NCI-H128 (cell line): ENCODE data around the gene B4GALNT3.

Experiments used
- DNase-seq: peaks from one replicate; lab custom pipeline; 2025; ENCODE audit not compliant: unreplicated experiment; lab: John Stamatoyannopoulos, UW

Gene B4GALNT3

DNA sequence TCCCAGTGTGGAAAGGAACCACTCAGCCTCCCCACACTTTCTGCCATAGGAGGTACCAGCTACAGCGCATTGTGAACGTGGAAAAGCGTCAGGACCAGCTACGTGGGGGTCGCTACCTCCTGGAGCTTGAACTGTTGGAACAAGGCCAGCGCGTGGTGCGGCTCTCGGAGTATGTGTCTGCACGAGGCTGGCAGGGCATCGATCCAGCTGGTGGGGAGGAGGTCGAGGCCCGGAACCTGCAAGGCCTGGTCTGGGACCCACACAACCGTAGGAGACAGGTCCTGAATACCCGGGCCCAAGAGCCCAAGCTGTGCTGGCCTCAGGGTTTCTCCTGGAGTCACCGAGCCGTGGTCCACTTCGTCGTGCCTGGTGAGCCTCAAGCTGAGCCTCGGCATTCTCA lies 96.8 kb downstream of the B4GALNT3 start:
- DNase-seq, result no peak

DNA sequence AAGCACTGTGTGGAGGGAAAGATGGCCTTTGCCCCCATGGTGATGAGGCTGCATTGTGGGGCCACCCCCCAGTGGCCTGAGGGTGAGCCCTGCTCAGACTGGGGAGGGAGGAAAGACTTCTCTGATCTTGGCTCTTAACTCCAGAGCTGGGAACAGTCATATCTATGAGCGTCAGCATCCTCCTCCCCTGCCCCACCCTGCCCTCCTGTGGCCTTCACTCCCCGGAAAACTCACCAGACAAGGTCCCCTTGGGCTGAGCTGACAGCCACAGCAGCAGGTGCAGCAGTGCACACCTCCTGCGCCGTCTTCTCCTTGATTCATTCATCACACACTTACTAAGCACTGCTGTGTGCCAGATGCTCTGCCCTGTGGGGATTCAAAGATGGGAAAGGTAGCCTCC lies 98.8 kb downstream of the B4GALNT3 start:
- no peak for DNase-seq

DNA sequence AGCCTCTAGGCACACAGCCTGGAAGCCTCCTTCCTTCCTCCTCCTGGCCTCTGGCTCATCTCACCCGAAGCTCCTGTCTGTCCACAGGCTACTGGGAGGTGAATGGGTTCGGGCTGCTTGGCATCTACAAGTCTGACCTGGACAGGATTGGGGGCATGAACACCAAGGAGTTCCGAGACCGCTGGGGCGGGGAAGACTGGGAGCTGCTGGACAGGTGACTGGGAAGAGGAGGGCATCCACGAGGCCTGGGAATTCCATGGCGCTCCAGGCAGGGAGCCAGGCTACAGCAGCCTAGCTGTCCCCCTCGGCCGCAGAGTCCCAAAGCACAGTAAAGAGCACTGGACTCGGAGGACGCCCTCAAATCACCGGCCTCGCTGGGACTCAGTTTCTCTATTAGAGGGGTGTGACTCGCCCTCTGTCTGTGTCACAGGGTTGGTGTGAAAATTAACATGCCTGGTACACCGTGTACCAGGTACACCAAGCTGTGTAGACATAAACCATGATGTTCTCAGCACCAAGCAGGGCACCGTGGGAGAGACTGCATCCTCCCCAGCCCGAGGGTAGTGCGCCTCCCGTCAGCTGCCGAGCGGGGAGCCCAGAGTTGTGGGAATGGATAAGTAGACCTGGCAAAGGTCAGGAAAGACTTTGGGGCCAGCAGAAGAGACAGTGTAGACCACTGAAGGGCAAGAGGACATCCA lies 99.6 kb downstream of the B4GALNT3 start:
- DNase-seq, result no peak

DNA sequence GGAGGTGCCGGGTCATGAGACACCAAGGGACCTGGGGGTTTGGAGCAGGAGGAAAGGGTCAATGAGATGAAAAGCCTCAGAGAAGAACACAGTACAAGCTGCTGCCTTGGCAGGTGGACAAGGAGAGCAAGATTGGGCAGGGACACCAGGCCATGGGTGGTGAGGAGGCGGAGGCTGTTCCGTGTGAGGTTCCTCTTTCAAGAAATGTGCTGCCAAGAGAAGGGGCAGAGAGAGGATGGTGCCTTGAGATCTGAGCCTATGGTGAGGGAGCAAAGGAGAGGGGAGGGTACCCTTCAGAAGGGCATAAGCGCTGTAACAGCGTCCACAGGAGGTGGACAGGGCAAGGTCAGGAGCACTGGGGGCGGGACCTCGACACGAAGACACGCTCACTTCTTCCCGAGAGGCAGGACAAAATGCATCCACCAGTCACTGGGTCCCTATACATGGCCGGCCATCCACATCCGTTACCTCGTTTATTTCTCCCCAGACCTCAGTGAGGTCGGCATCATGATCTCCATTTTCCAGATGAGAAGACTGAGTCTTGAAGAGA lies 100.2 kb downstream of the B4GALNT3 start:
- no peak for DNase-seq

DNA sequence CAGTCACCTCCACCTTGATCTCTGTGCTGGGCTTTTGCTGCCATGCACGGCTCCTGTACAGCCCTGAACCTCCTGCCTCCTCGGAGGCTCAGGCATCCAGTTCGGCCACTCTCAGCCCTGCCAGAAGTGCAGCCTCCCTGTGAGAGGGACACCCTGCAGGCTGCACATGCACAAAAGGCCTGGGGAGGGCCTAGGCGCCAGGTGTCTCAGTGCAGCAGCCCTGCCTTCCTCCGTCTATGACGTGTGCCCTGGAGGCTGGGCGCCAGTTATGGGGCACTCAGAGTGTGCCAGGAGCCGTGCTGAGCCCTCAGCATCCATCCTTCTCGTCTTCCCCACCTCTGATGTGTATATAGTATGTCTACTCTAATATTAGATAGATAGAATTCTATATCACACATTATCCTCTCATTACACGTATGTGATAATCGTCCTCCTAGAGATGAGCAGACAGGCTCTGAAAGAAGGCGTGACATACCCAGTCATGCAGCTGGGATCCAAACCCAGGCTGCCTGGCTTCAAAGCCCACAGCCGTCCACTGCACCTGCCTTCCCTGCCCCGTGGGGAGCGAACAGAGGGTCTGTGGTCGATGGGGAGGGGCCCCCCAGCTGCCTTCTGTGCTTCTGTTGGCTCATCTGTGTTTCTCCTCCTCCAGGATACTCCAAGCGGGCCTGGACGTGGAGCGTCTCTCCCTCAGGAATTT lies 101.1 kb downstream of the B4GALNT3 start:
- peak; percentile 38 for DNase-seq

DNA sequence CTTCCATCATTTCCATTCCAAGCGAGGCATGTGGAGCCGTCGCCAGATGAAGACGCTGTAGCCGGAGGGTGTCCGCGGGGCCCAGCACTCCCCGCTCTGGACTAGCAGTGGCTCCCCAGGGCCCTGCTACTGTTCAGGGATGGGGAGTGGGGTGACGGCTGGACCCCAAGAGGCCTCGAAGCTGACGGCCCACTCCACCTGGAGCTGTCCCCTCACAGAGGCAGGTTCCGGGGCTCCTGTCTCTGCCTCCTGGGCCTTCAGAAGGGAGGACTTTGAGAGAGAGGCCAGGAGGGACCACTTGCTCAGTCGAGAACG lies 101.6 kb downstream of the B4GALNT3 start:
- DNase-seq, result no peak

DNA sequence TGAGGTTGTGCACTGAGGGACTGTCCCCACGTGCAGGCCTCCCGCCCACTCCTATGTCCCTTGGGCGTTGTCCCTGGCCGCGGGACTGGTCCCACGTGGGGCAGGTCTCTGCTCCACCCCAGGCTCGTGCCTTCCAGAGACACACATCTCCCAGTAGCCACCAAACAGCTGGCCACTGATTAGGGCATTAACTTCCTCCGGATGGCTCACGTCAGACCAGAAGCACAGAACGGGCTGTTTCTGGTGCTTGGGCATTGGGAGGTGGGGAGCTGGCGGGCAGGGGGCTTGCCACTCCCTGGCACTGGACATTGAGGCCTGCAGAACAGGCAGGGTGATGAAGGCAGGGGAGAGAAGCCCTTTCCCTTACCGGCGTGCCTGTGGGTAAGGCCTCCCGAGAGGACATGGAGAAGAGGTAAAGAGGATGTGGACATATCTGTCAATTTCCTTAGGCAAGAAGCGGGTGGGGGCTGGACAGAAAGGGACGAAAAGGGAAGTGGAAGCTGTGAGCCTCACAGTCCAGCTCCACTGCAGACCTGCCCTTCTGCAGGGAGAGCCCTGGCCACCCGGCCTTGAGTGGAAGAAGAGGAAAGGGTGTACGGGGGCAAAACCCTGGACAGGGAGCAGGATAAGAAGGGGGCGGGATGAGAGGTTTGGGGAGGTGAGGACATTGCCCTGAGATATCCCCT lies 102.3 kb downstream of the B4GALNT3 start:
- no peak for DNase-seq

DNA sequence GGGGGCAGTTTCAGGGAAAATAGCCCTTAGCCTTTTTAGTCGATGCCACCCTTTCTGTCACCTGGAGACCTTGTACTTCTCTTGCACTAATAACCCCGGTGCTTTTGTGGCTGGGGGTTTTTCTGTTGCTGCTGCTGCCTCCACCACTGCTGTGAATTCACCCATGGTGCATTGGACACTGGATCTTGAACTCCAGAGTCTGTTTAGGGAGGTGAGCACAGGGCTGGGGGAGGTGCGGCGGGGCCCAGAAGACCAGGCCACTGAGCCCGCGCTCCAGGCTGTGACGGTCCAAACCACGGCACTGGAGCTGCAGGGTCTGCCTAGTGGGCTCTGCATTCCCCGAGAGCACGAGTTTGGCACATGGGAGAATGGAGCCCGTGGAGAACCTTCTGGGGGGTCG lies 102.9 kb downstream of the B4GALNT3 start:
- no peak for DNase-seq

DNA sequence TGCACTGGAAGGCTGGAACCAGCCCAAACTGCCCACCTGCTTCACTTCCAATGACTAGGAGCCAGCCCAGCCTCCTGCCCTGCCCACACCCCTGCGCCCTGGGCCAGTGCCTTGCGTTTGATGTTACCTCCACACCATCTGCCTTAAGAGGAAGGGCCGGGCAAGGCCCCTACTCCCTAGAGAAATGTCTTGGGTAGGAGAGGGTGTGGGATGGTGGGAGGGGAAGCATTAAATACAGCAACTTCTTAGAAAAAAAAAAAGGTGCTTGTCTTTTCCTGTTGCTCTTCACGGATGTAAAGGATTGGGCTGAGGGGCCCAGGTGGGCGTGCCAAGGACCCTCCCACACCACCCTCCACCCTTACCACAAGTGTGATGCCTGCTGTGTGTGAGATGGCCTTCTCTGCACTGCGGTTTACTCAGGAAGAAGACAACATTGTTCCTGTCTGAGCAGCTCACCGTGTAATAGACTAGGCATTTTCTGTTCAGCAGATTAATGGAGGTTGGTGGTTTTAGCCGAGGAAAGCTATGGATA lies 103.6 kb downstream of the B4GALNT3 start:
- DNase-seq, result no peak

DNA sequence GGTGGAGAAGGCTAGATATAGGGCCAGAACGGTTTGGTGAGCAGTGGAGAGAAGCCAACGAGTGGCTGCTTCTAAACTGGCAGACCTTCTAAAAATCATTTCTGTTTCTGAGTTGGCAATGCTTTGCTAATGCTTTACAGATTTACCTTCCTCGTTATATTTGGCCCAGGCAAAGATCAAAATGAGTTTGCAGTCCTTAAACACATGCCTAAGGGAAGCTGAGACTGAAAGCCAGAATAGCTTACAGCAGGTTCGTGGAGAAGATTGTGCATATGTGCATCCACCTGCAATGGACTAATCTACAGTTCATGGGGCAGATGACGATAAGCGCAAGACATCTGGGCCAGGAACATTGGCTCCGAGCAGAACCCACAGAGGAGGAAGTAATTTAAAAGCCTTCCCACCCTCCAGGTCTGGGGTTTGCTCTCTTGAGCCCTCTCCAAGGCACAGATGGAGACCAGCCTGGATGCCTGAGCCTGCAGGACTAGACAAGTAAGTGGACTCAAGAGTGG lies 104.1 kb downstream of the B4GALNT3 start:
- no peak for DNase-seq

DNA sequence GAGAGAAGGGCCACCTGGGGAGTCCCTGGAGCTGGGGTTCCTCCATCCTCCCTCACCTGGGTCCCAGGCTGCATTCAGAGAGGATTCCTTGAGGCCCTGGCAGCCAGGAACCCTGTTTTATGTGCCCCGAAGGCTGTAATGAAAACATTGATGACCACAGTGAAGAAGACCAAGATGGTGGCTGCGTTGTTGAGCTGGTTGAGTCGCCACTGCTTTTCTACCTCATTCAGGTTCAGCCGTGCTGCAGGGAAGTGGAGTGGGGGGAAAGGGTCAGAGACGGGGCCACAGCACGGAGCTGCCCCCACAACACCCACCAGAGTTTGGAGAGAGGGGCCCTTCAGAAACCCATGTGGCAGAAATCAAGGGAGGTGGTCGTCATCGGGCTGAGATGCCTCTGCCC lies 105.4 kb downstream of the B4GALNT3 start:
- no peak for DNase-seq

DNA sequence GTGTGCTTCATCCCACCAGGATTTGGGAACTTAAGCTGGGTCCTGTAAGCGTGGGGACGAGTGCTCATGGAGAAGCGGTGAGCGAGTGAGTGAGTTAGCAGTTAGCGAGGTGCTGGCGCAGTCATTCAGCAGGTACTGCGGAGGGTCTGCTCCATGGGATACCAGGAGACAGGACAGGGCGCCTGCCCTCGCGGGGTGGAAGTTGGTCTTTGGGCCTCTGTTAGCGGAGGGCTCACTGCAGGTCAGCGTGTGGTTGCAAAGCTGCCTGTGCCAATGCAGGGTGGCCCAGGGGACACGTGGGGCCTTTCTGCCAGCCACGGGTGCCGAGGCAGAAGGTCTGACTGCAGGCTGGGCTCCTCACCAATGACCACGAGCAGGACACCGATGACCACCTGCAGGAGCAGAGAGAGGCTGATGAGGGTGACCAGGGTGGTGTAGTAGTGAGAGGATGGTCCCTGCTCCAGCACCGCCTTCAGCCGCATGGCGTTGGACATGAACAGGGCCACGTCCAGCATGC lies 105.9 kb downstream of the B4GALNT3 start:
- DNase-seq, result no peak

DNA sequence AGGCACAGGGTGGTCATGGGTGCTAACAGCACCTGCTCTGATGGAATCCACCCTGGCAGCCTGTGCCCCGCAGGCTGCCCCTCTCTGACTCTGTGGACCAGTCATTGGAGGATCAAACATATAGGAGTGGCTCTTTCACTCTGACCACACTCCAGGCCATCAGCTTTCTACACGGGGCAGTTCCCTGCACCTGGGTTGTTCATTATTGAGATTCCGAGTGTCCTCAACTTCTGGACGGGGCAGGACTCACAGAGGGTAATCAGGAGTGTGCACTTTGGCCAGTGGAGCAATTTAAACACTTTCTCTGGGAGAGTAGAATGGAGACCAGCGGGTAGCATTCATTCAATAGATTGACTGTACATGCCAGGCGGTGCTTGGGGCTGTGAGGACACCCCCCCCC lies 108.7 kb downstream of the B4GALNT3 start:
- DNase-seq, result no peak

DNA sequence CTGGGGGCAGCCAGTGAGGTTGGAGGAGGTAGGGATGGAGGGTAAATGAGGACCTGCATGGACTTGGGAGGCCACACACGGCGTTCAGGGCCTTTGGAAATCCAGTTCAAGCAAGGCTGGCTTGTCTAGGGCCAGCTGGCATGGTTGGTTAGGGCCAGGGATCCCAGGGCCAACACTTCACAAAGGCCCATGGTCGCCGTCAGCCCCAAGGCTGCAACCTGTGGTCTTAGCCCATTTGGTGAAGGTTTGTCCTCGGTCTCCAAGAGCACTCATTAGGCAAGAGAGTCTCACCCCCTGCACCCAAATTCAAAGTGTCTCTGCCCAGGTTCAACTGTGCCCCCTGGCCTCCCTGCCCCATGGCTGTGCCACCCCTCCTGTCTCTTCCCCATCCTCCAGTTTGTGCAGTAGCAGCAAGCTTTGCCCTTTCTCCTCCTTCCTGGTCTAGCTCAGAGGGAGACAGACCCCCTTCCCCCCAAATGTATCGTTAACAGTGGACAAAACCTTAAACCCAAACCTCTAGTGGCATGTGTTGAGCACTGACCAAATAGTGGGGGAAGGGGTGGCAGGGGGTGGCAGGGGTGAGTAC lies 109.4 kb downstream of the B4GALNT3 start:
- no peak for DNase-seq

DNA sequence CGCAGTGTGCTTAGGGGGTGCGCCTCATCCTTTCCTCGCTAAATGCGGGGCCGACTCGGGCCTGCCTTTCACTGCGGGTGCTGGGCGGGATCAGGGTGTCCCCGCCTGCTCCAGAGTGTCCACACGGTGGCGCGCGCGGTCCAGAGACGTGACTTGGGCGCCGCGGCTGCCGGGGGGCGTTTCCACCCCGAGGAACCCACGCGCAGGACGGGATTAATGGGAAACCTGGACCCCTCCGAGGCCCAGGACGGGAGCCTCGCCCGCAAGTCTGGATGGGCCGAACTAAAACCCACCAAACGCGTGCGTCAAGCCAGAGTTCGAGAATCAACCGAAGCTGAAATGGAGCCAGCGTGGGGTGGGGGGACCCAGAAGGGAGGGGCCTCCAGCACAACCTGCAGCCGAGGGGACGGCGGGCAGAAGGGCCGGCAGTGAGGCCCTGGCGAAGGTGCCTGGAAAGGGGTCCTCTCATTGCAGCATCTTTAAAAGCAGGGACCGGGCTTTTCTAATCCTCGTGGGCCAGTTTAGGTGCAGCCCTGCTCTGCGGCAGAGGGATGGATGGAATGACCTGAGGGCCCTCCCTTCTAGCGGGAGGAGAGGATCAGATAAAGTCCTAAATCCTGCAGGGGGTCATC lies 110.2 kb downstream of the B4GALNT3 start:
- peak; percentile 77 for DNase-seq

DNA sequence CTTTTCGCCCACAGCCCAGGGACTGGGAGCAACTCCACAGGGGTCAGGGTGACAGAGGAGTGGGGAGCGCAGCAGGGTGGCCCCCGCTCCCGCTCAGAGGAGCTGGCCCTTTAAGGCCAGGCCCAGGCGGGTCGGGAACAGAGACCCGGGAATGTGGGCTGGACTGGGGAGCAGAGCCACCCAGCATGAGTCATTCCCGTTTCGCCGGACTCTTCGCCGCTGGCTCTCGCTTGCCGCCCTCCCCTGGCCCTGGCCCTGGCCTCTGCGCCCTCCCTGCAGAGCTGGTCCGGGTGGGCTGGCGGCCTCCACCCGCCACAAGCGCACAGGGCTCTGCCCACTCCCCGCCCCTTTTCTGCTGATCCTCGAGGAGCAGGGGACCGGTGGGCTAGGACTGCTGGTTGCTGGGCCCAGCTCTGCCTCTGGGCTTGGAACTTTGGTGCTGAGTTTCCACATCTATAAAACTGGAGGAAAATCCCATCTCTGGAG lies 110.7 kb downstream of the B4GALNT3 start:
- DNase-seq, result no peak

DNA sequence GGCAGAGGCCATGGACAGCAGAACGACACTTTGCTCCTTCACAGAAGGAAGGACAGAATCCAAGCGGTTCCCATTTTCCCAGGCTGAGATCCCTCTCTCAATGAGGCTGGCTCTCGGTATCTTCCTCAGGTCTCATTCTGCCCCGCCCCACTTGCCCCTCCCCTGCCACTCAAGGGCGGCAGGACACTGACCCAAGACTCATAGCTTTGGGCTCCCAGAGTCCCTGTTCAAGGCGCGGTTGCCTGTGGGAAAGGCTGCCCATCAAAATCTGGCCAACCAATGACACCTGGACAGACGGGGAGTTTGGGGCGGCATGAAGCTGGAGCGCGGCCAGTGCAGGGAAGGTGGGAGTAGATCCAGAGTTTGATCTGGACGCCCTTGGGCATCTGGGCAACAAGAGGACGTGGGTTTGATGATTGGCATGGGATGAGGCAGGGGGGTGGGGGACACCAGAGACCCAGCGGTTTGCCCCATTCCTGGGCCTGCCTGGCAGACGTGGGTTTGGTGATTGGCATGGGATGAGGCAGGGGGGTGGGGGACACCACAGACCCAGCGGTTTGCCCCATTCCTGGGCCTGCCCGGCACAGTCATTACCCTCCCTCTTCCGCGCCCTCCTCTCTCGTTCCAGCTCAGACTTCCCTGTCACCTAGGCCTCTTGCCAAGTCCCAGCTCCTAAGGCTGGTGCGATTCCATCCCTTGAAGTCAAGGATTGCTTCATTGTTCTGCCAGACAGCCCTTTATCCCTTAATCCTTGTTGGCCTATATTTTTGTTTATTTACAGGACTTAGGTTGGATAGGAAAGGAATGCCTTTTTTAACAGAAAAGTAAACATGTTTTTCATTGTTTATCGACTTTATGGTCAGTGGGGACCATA lies 111.4 kb downstream of the B4GALNT3 start:
- no peak for DNase-seq

DNA sequence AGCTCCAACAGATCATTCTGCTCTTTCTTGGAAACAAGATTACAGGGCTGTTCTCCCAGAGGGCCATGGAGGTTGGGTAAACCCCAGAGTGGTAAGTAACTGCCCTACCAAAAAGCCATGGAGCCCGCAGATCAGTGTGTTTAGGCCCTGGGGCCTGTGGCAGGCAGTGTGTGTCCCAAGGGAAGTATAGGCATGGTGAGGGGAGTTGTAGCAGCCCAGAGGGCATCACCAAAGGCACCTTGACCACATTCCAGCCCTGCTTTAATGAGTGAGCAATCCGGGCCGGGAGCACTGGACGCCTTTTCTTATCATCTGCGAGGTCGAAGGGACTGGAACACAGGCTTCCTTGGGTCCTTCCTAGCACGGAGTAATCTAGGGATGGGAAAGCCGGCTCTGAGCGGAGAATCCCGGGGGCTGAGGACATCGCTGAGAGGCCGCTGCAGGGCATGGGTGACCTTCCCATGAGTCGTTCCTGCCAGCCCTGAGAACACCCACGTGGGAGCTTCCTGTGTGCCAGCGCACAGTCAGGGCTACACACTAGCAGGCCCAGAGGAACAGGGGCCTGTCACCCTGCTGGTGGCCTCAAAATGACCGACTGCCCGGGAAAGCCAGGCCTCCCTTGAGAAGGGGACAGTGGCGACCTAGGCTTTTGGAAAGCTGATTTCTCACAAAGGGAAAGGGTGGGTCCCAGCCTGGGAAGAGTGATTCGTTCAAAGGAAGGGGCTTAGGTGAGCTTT lies 112.2 kb downstream of the B4GALNT3 start:
- DNase-seq, result no peak

DNA sequence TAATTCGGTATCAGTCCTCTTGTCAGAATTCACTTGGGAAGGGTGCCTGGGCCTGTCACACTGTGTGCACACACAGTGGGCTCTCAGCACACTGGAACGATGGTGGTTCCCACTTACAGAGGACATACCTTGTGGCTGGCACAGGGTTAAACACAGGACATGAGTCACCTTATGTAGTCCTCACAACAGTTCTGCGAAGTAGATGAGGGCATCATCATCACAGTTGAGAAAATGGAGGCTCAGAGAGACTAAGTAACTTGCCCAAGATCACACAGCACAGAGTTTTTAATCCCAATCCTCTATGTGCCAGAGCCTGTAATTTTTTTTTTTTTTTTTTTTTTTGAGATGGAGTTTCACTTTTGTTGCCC lies 112.8 kb downstream of the B4GALNT3 start:
- no peak for DNase-seq
